ENCODE data around the gene KCTD7.
"Not testable (repeated sequence)": the region's sequence is repeated elsewhere in the genome, so short reads cannot be mapped to it uniquely, and the experiment has no call there.

KCTD7 gene

DNA sequence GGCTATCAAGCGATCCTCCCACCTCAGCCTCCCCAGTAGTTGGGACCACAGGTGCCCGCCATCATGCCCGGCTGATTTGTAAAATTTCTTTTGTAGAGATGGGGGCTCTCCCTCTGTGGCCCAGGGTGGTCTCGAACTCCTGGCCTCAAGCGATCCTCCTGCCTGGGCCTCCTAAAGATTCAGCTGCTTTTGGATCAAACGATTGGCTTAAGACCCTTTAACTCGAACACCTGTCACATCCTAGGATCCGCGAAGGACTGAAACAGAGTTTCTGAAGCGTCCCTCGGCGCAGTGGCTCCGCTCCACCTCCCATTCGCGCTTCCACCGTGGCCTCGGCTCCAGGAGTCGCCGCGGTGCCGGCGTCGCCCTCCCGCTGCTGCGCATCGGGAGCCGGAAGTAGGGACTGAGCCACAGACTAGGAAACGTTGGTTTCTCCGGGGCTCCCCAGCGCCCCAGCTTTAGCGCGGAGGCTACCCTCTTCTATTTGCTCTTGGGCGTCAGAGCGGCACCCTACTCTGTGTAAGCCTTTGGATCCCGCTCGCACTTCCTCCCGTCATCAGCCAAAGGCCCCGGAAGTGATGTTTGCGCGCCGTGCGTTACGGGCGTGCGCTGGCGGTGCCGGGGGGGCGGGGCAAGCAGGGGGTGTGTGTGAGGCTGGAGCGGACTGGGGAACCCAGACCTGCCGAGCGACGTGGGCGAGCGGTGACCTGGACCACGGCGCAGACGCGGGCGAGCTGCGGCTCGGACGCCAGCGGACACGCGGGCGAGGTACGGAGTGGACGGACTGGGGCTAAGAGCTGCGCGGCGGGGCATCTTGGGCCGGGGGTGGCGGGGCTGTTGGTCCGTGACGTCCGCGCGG is 53.0 kb downstream of the KCTD7 start:
- peak; percentile 96 for DNase-seq (ENCODE audit: low read depth, low spot score)

DNA sequence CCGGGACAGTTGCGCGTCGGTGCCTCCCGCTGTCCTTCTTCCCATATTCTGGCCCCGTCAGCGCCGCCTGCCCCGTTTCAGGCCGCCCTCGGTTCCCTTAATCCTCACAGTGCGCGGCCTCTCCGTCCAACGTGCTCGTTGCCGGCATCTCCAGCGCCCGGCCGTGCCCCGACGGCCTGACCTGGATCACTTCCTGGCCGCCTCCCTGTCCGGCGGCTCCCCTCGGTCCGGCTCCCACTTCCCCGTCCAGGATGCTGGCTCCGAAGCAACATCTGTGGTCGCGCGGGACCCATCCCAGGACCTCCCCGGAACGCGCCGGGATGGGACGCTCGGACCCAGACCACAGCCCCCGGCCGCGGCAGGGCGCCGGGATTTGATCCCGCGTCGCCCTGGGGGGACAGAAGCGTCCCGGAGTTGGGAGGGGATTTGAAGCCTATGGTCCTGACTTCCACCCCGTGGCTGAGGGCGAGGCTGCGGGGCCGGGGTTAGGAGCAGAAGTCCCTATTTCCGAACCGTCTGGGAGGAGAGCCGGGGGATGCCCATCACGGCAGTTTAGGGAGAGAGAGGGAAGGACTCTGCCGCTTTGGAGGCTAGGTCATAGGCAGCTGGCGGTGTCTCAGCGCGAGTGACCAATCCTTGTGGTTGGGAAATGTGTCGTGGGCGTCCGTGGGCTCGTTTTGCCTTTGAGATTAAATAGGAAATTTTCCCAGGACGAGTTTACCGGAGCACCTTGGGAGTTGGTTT is 53.8 kb downstream of the KCTD7 start:
- DNase-seq (ENCODE audit: low read depth, low spot score), result no peak

DNA sequence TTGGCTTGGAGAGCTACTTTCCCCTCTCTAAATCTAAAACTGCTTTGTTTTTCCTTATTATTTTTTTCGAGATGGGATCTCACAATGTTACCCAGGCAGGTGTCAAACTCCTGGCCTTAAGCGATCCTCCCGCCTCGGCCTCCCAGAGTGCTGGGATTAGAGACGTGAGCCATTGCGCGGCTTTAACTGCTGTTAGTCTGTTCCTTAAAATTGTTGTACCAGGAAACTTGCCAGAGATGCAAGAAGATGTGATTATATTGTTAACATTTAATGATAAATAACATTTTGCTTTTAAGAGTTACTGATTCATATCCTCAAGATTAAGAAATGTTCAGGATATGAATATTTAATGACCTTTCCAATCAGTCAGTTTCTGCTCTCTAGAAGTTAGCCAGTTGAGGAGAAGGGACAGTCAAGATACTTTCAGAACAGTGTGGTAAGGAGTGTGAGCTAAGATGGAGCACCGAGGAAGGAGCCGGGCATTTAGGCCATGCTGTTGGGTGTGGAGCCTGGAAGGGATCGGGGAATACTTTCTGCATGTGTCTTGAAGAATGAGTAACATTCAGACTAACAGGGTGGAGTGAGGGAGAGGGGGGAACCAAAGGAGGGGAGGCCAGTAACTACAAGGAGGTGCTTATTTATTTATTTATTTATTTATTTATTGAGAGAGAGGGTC is 54.6 kb downstream of the KCTD7 start:
- not testable (repeated sequence) for DNase-seq (ENCODE audit: low read depth, low spot score)

DNA sequence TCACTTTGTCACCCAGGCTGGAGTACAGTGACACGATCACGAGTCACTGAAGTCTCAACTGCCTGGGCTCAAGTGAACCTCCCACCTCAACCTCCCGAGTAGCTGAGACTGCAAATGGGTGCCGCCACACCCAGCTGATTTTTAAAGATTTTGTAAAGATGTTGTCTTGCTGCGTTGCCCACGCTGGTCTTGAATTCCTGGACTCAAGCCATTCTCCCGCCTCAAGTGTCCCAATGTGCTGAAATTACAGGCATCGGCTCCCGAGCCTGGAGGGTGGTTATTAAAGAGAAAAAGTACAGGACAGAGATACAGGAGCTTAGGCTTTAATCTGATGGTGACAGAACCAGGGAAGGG is 55.1 kb downstream of the KCTD7 start:
- DNase-seq (ENCODE audit: low read depth, low spot score), result no peak

DNA sequence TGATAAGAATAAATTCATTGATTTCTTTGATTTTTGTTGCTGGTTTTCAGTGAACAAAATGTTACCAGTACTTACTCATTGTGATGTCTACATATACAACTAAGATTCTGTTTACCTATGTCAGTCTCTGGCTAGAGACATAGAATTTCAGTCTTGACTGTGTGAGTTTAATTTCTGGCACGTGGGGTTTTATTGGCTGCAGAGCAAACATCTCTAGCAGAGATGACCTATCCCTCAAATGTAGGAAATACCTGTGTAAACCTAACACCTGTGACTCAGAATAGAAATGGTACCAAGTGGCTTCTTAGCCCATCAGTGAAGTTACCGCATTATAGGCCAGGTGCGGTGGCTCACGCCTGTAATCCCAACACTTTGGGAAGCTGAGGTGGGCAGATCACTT is 57.0 kb downstream of the KCTD7 start:
- DNase-seq (ENCODE audit: low read depth, low spot score), result not testable (repeated sequence)

DNA sequence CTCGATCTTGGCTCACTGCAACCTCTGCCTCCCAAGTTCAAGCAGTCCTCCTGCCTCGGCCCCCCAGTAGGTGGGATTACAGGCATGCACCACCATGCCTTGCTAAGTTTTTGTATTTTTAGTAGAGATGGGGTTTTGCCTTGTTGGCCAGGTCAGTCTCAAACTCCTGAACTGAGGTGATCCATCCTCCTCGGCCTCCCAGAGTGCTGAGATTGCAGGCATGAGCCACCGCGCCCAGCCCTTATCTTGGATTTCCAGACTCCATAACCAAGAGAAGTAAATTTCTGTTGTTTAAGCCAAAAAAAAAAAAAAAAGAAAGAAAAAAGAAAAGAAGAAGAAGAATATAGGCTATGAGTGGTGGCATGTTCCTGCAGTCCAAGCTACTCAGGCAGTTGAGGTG is 58.5 kb downstream of the KCTD7 start:
- no peak for DNase-seq (ENCODE audit: low read depth, low spot score)

DNA sequence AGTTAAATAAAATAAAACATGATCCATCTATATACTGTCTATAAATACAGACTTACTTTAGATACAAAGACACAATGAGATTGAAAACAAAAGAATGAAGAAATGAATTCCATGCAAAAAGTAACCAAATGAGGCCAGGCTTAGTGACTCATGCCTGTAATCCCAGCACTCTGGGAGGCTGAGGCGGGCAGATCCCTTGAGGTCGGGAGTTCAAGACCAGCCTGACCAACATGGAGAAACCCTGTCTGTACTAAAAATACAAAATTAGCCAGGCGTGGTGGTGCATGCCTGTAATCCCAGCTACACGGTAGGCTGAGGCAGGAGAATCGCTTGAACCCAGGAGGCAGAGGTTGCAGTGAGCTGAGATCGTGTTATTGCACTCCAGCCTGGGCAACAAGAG is 59.0 kb downstream of the KCTD7 start:
- not testable (repeated sequence) for DNase-seq (ENCODE audit: low read depth, low spot score)

DNA sequence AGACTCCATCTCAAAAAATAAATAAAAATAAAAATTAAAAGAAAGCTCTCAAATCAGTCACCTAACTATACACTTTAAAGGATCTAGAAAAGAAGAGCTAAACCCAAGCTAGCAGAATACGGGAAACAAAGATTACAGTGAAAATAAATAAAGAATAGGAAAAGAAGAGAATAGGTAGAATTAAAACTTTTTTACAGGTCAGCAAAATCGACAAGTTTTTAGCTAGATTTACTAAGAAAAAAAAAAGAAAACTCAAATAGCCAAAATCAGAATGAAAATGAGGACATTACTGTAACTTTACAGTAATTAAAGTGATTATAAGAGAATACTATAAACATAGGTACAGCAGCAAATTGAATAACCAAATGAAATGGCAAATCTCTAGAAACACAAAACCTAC is 60.4 kb downstream of the KCTD7 start:
- DNase-seq (ENCODE audit: low read depth, low spot score), result no peak

DNA sequence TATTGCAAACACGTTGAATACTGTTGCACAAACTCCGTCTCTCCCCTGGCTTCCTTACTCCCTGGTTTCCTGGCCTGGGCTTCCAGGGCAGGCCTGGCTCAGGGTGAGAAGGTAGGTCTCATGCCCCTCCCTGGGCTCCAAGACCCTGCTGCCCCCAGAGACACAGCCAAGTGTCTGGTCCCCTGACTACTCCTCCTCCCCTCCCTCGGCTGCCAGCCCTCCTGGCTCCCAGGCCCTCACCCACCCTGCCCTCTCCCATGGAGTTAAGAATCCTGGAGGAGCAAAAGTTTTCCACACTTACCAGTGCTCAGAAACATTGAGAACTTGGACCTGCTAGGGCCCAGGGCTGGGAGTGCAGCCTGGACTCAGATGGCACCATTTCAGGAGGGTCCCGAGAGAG is 64.7 kb downstream of the KCTD7 start:
- DNase-seq (ENCODE audit: low read depth, low spot score), result no peak
